Muscle layer of colon (tissue), 2 donors: ENCODE data around the gene GLUL.

ENCODE experiments used
- H3K27ac ChIP-seq: one replicate; pipeline ENCODE4 v1.7.0; 2013; ENCODE audit warnings: low read depth, mild to moderate bottlenecking, low read length, moderate library complexity
- H3K27me3 ChIP-seq, 2 donors: one replicate each; pipeline ENCODE4 v1.7.0; 2013; ENCODE audit warnings: low read length in 2 of 2, mild to moderate bottlenecking in 2 of 2; ENCODE audit not compliant: insufficient read depth in 2 of 2, control insufficient read depth in 1 of 2
- H3K36me3 ChIP-seq: one replicate; pipeline ENCODE4 v1.7.0; 2013; ENCODE audit warnings: mild to moderate bottlenecking, low read length; ENCODE audit not compliant: insufficient read depth
- H3K4me1 ChIP-seq: one replicate; pipeline ENCODE4 v1.7.0; 2013; ENCODE audit warnings: mild to moderate bottlenecking, low read length; ENCODE audit not compliant: insufficient read depth
- H3K4me3 ChIP-seq, 2 donors: one replicate each; pipeline ENCODE4 v1.7.0; 2013; ENCODE audit warnings: low read length in 2 of 2, low read depth in 1 of 2, mild to moderate bottlenecking in 1 of 2, moderate library complexity in 1 of 2
- H3K9ac ChIP-seq: one replicate; pipeline ENCODE4 v1.7.0; 2013; ENCODE audit warnings: low read length
- H3K9me3 ChIP-seq: one replicate; pipeline ENCODE4 v1.7.0; 2013; ENCODE audit warnings: mild to moderate bottlenecking, low read length
- donor health status: abdominal sarcoma.
- donor health status: Adenocarcinoma of cecum.

GLUL gene

GRCh38 chr1:182410138-182410537, 18.5 kb upstream of the GLUL start:
- Histone ChIP-seq H3K4me1 (peaks cover 6% of the 10 kb centered on the region), H3K27me3 (no peaks in the 10 kb centered on the region), H3K4me3 (no peak overlapping the region), H3K9me3 (no peaks in the 10 kb centered on the region), H3K36me3 (no peaks in the 10 kb centered on the region), H3K27ac (no peak overlapping the region), H3K9ac (no peak overlapping the region)

GRCh38 chr1:182408435-182409075, 17.0 kb upstream of the GLUL start:
- H3K9ac ChIP-seq: no peak overlapping the region
- no peaks in the 10 kb centered on the region for H3K27me3 ChIP-seq
- H3K9me3 ChIP-seq: no peaks in the 10 kb centered on the region
- H3K4me3 ChIP-seq: no peak overlapping the region
- no peak overlapping the region for H3K27ac ChIP-seq
- H3K4me1 ChIP-seq: peaks cover 6% of the 10 kb centered on the region
- no peaks in the 10 kb centered on the region for H3K36me3 ChIP-seq

- Histone ChIP-seq H3K27ac (no peak overlapping the region), H3K9me3 (no peaks in the 10 kb centered on the region), H3K36me3 (no peaks in the 10 kb centered on the region), H3K4me3 (no peak overlapping the region), H3K4me1 (peaks cover 6% of the 10 kb centered on the region), H3K9ac (no peak overlapping the region), H3K27me3 (no peaks in the 10 kb centered on the region)
Measured at GRCh38 chr1:182407724-182408123, 16.1 kb upstream of the GLUL start.

GRCh38 chr1:182406012-182406411, 14.4 kb upstream of the GLUL start:
- no peak overlapping the region for H3K27ac ChIP-seq
- no peaks in the 10 kb centered on the region for H3K36me3 ChIP-seq
- H3K9me3 ChIP-seq: no peaks in the 10 kb centered on the region
- peaks cover 6% of the 10 kb centered on the region for H3K4me1 ChIP-seq
- no peak overlapping the region for H3K9ac ChIP-seq
- H3K4me3 ChIP-seq: no peak overlapping the region
- H3K27me3 ChIP-seq: no peaks in the 10 kb centered on the region

- Histone ChIP-seq H3K4me1 (peaks cover 3% of the 10 kb centered on the region), H3K36me3 (no peaks in the 10 kb centered on the region), H3K27me3 (no peaks in the 10 kb centered on the region), H3K9me3 (no peaks in the 10 kb centered on the region), H3K9ac (no peak overlapping the region), H3K4me3 (no peak overlapping the region), H3K27ac (no peak overlapping the region)
Measured at GRCh38 chr1:182405578-182405977, 14.0 kb upstream of the GLUL start.

GRCh38 chr1:182404781-182405180, 13.2 kb upstream of the GLUL start:
- H3K27ac ChIP-seq: no peak overlapping the region

GRCh38 chr1:182400567-182400966, 9.0 kb upstream of the GLUL start, which contains the start of gene TEDDM1:
Gene TEDDM1, minus strand, starts transcription at chr1:182400667. Its CDS starts 182 bp downstream, at chr1:182400485.
- Histone ChIP-seq H3K4me1 (peaks cover 13% of the 10 kb centered on the region), H3K36me3 (no peaks in the 10 kb centered on the region), H3K9me3 (no peaks in the 10 kb centered on the region), H3K27me3 (no peaks in the 10 kb centered on the region), H3K27ac (no peak within 1 kb of the TSS), H3K4me3 (no peak within 1 kb of the TSS), H3K9ac (no peak within 1 kb of the TSS)

More at GRCh38 chr1:182404781-182405180, 13.2 kb upstream of the GLUL start:
- H3K9ac ChIP-seq: no peak overlapping the region
- H3K4me3 ChIP-seq: no peak overlapping the region
- no peaks in the 10 kb centered on the region for H3K9me3 ChIP-seq
- H3K27me3 ChIP-seq: no peaks in the 10 kb centered on the region
- H3K4me1 ChIP-seq: no peaks in the 10 kb centered on the region
- H3K36me3 ChIP-seq: no peaks in the 10 kb centered on the region

- Histone ChIP-seq H3K36me3 (no peaks in the 10 kb centered on the region), H3K27me3 (no peaks in the 10 kb centered on the region), H3K4me1 (peaks cover 14% of the 10 kb centered on the region), H3K9ac (no peak overlapping the region), H3K9me3 (no peaks in the 10 kb centered on the region), H3K27ac (no peak overlapping the region), H3K4me3 (no peak overlapping the region)
Measured at GRCh38 chr1:182397653-182398393, 6.2 kb upstream of the GLUL start.

GRCh38 chr1:182395906-182396305, 4.3 kb upstream of the GLUL start:
- Histone ChIP-seq H3K27ac (no peak overlapping the region), H3K4me3 (no peak overlapping the region), H3K36me3 (no peaks in the 10 kb centered on the region), H3K9ac (no peak overlapping the region), H3K4me1 (peaks cover 20% of the 10 kb centered on the region), H3K9me3 (no peaks in the 10 kb centered on the region), H3K27me3 (no peaks in the 10 kb centered on the region)

GRCh38 chr1:182394055-182394775, 2.6 kb upstream of the GLUL start:
- Histone ChIP-seq H3K4me1 (peaks cover 21% of the 10 kb centered on the region), H3K27me3 (no peaks in the 10 kb centered on the region), H3K9ac (no peak overlapping the region), H3K4me3 (no peak overlapping the region), H3K36me3 (peaks cover 4% of the 10 kb centered on the region), H3K27ac (no peak overlapping the region), H3K9me3 (no peaks in the 10 kb centered on the region)
